Measurements from ENCODE around the gene TLE3. TPM values are rescaled to one million over a fixed set of nuclear protein-coding genes. Genes with fewer than 3 reads are reported as not detected.

The TLE3 gene
- total and polyA plus RNA-seq, 2 of the 13 experiments (the other 11 are each of a cell fraction or from before 2014, with no cell fraction given), result 11.9 to 13.8 TPM

DNA sequence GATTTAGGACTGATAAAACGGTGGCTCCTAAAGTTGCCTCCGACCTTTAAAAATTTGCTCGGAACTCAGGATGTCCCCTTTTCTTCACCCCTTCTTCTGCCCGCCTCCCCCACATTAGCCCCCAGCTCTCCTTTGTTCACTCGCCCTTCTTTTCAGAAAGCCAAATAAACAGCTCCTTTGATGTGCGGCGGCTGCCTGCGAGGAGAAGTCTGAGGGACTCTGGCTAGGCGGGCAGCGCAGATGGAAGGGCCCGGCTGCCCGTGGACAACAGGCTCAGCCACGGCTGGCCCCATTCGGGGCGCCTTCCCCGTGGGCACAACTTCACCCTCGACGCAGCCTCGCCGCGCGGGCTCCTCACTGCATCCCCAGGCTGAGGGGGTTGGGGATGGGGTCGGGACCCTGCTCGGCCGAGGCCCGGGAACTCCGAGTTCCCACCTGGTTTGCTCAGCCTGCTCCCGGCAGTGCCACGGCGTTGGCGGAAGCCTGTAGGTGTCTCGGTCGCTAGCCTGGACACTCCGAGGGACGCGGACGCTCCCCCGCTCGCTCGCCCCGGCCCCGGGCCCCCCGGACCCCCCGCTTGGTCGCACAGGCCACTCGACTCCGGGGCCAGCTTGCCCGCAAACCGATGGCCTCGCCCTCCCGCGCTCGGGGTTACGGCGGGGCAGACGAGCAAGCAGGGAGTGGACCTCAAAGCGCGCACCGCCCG lies 897 bp upstream of the TLE3 start (continued):
- TF ChIP-seq, protein P1, sequence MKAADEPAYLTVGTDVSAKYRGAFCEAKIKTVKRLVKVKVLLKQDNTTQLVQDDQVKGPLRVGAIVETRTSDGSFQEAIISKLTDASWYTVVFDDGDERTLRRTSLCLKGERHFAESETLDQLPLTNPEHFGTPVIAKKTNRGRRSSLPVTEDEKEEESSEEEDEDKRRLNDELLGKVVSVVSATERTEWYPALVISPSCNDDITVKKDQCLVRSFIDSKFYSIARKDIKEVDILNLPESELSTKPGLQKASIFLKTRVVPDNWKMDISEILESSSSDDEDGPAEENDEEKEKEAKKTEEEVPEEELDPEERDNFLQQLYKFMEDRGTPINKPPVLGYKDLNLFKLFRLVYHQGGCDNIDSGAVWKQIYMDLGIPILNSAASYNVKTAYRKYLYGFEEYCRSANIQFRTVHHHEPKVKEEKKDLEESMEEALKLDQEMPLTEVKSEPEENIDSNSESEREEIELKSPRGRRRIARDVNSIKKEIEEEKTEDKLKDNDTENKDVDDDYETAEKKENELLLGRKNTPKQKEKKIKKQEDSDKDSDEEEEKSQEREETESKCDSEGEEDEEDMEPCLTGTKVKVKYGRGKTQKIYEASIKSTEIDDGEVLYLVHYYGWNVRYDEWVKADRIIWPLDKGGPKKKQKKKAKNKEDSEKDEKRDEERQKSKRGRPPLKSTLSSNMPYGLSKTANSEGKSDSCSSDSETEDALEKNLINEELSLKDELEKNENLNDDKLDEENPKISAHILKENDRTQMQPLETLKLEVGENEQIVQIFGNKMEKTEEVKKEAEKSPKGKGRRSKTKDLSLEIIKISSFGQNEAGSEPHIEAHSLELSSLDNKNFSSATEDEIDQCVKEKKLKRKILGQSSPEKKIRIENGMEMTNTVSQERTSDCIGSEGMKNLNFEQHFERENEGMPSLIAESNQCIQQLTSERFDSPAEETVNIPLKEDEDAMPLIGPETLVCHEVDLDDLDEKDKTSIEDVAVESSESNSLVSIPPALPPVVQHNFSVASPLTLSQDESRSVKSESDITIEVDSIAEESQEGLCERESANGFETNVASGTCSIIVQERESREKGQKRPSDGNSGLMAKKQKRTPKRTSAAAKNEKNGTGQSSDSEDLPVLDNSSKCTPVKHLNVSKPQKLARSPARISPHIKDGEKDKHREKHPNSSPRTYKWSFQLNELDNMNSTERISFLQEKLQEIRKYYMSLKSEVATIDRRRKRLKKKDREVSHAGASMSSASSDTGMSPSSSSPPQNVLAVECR (CRISPR knock-in tag; IDR thresholded peaks at IDR 0.05; ENCODE audit: borderline replicate concordance), result no peak
- TF ChIP-seq MED1 (CRISPR knock-in tag; IDR thresholded peaks at IDR 0.05) (peak; percentile 32; the same call in 1 of the 2 replicates), TP53 (CRISPR knock-in tag; conservative IDR thresholded peaks at IDR 0.05) (no peak), ZNF75D (CRISPR knock-in tag; IDR thresholded peaks at IDR 0.05; ENCODE audit: borderline replicate concordance) (no peak), ZBTB1 (CRISPR knock-in tag; IDR thresholded peaks at IDR 0.05; ENCODE audit: borderline replicate concordance) (no peak), TCF7 (IDR thresholded peaks at IDR 0.05; ENCODE audit: low read depth) (peak; percentile 98), ZNF879 (CRISPR knock-in tag; IDR thresholded peaks at IDR 0.05) (no peak), NFYC (CRISPR knock-in tag; IDR thresholded peaks at IDR 0.05) (peak; percentile 46; the same call in 1 of the 2 replicates), MEIS2 (CRISPR knock-in tag; IDR thresholded peaks at IDR 0.05) (peak; percentile 25; the same call in 1 of the 2 replicates), NR2F2 (IDR thresholded peaks at IDR 0.05; ENCODE audit: borderline replicate concordance, low read depth) (peak; percentile 63; the same call in 1 of the 2 replicates), HNRNPL (IDR thresholded peaks at IDR 0.05; ENCODE audit: low read depth, low read length) (0 out of 2 replicates have a peak, but pooled peaks have one; percentile 35), ZNF720 (CRISPR knock-in tag; IDR thresholded peaks at IDR 0.05) (no peak), KDM6A (CRISPR knock-in tag; IDR thresholded peaks at IDR 0.05; ENCODE audit: low read depth) (peak; percentile 26; the same call in 1 of the 2 replicates), XBP1 (CRISPR knock-in tag; IDR thresholded peaks at IDR 0.05) (no peak), ZNF629 (CRISPR knock-in tag; conservative IDR thresholded peaks at IDR 0.05) (0 out of 2 replicates have a peak, but pooled peaks have one; percentile 8), ATAD3A (CRISPR knock-in tag; IDR thresholded peaks at IDR 0.05) (no peak), ZNF558 (CRISPR knock-in tag; IDR thresholded peaks at IDR 0.05; ENCODE audit: borderline replicate concordance) (no peak), ZNF672 (CRISPR knock-in tag; IDR thresholded peaks at IDR 0.05) (0 out of 2 replicates have a peak, but pooled peaks have one; percentile 41), ZNF484 (CRISPR knock-in tag; IDR thresholded peaks at IDR 0.05; ENCODE audit: borderline replicate concordance, low read depth) (no peak)
- TF ChIP-seq, protein P2, sequence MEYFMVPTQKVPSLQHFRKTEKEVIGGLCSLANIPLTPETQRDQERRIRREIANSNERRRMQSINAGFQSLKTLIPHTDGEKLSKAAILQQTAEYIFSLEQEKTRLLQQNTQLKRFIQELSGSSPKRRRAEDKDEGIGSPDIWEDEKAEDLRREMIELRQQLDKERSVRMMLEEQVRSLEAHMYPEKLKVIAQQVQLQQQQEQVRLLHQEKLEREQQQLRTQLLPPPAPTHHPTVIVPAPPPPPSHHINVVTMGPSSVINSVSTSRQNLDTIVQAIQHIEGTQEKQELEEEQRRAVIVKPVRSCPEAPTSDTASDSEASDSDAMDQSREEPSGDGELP (IDR thresholded peaks at IDR 0.05; ENCODE audit: borderline replicate concordance, low read depth), result 0 out of 2 replicates have a peak, but pooled peaks have one; percentile 33
- TF ChIP-seq, protein P3, sequence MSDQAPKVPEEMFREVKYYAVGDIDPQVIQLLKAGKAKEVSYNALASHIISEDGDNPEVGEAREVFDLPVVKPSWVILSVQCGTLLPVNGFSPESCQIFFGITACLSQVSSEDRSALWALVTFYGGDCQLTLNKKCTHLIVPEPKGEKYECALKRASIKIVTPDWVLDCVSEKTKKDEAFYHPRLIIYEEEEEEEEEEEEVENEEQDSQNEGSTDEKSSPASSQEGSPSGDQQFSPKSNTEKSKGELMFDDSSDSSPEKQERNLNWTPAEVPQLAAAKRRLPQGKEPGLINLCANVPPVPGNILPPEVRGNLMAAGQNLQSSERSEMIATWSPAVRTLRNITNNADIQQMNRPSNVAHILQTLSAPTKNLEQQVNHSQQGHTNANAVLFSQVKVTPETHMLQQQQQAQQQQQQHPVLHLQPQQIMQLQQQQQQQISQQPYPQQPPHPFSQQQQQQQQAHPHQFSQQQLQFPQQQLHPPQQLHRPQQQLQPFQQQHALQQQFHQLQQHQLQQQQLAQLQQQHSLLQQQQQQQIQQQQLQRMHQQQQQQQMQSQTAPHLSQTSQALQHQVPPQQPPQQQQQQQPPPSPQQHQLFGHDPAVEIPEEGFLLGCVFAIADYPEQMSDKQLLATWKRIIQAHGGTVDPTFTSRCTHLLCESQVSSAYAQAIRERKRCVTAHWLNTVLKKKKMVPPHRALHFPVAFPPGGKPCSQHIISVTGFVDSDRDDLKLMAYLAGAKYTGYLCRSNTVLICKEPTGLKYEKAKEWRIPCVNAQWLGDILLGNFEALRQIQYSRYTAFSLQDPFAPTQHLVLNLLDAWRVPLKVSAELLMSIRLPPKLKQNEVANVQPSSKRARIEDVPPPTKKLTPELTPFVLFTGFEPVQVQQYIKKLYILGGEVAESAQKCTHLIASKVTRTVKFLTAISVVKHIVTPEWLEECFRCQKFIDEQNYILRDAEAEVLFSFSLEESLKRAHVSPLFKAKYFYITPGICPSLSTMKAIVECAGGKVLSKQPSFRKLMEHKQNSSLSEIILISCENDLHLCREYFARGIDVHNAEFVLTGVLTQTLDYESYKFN (CRISPR knock-in tag; conservative IDR thresholded peaks at IDR 0.05), result peak; percentile 39; the same call in 1 of the 2 replicates
